ENCODE measurements around the gene ZFP57.

GRCh38 chr6:29652198-29652584 is 28.8 kb downstream of the ZFP57 start:
- TF ChIP-seq, protein P1, sequence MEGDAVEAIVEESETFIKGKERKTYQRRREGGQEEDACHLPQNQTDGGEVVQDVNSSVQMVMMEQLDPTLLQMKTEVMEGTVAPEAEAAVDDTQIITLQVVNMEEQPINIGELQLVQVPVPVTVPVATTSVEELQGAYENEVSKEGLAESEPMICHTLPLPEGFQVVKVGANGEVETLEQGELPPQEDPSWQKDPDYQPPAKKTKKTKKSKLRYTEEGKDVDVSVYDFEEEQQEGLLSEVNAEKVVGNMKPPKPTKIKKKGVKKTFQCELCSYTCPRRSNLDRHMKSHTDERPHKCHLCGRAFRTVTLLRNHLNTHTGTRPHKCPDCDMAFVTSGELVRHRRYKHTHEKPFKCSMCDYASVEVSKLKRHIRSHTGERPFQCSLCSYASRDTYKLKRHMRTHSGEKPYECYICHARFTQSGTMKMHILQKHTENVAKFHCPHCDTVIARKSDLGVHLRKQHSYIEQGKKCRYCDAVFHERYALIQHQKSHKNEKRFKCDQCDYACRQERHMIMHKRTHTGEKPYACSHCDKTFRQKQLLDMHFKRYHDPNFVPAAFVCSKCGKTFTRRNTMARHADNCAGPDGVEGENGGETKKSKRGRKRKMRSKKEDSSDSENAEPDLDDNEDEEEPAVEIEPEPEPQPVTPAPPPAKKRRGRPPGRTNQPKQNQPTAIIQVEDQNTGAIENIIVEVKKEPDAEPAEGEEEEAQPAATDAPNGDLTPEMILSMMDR (IDR thresholded peaks at IDR 0.05; ENCODE audit: insufficient read depth, low read length, poor library complexity, severe bottlenecking): no peak
- TF ChIP-seq EZH2phosphoT487 (conservative IDR thresholded peaks at IDR 0.05; ENCODE audit: low read length): no peak
